NCI-H146 treated with DMSO at 0.1 percent for 48 hours (cell line): ENCODE measurements around the gene HCN4.
"Not testable (repeated sequence)": the region's sequence is repeated elsewhere in the genome, so short reads cannot be mapped to it uniquely, and the experiment has no call there.

Experiments used
- DNase-seq: peaks from one replicate; lab custom pipeline; 2025; ENCODE audit not compliant: unreplicated experiment; lab: John Stamatoyannopoulos, UW

Gene HCN4

GRCh38 chr15:73368301-73369136 lies at the start of gene HCN4:
Gene HCN4, minus strand, starts transcription at chr15:73368958. Its CDS starts 688 bp downstream, at chr15:73368270.
- no peak for DNase-seq

- DNase-seq, result no peak
Observed at GRCh38 chr15:73414876-73415275, 46.1 kb upstream of the HCN4 start.

GRCh38 chr15:73403171-73403570 lies 34.4 kb upstream of the HCN4 start:
- DNase-seq, result no peak

- not testable (repeated sequence) for DNase-seq
Observed at GRCh38 chr15:73400222-73400621, 31.5 kb upstream of the HCN4 start.

DNA sequence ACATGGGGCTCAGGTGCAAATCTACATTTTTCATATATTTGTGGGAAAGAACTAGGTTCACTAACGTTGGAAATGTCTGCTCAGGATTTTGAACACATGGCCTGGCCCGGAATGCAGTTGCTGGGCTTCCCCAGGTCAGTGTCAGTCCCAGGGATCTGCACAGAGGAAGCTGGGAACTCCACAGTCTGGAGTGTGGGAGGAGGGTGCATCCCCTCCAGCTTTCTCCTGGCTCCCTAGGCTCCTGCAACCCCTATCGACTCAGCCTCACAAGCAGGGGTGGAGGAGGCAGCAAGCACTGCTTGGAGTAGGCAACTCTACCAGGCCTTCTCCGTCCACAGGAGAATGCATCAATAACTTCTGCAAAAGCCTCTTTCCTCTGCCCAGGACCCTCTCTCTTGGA lies 30.1 kb upstream of the HCN4 start:
- DNase-seq, result no peak

DNA sequence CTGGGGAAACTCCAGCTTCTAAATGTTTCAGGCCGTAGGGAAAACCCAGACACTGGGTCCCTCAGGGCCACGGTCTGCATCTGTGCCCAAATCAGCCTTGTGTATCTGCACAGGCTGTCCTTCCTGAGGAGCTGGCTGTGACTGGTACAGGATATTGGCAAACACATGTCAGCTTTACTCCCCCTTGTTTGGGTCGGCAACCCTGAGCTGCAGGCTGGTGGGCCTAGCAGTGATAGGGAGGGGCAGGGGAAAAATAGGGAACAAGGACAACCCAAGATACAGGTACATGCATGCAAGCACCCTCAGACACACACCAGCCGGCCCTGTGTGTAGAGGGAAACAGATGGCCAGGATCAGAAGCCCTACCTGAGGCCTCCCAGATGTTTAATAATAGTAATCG lies 28.7 kb upstream of the HCN4 start:
- no peak for DNase-seq

GRCh38 chr15:73395671-73396070 lies 26.9 kb upstream of the HCN4 start:
- no peak for DNase-seq

GRCh38 chr15:73394782-73395181 lies 26.0 kb upstream of the HCN4 start:
- DNase-seq, result no peak

DNA sequence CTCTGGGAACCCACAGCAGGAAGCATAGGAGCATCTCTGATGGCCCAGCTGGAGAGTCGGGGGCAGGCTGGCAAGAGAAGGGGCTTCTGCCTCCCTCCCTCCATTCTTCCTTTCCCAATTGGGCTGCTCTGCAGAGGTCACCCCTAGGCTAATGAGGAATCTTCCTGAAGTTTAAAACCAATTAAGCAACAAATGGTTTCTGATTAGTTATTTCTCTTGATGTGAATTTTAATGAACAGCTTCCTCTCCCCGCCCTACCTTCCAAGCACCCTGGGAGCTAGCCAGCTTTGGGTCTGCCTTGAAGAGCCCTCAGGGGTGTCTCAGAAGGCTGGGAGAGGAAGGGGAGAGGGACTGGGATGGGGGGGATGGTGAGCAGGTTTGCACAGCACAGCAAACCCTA lies 24.6 kb upstream of the HCN4 start:
- no peak for DNase-seq

GRCh38 chr15:73392025-73392424 lies 23.3 kb upstream of the HCN4 start:
- no peak for DNase-seq

DNA sequence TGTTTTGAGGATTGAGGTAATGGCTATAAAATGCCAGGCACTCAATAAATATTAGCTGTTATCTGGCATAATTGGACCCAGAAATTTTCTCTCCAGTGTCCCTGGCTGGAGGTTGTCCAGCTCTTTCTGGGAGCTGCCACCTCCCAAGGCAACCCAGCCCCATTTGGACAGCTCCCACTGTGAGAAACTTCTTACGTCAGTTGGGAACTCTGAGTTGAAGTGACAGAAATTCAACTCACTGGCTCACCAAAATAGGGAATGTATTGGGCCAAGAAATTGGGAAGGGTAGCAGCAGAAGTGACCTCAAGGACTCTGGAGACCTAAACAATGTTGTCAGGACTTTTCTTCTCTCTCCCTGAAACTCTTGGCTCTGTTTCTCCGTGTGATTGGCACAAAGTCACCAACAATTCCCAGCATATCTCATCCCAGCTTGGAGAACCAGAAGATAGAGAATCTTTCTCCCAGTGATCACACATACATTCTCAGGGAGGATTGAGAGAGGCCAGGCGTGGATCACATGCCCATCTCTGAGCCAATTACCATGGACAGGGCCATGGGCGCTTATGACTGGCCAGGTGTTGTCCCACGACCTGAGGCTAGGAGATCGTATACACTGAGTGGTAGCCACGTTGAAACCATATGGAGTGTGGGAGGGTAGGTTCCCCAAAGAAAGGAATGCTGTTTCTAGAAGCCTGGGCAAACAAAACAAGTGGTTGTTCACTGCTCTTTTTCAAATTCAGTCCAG lies 22.5 kb upstream of the HCN4 start:
- DNase-seq, result no peak

DNA sequence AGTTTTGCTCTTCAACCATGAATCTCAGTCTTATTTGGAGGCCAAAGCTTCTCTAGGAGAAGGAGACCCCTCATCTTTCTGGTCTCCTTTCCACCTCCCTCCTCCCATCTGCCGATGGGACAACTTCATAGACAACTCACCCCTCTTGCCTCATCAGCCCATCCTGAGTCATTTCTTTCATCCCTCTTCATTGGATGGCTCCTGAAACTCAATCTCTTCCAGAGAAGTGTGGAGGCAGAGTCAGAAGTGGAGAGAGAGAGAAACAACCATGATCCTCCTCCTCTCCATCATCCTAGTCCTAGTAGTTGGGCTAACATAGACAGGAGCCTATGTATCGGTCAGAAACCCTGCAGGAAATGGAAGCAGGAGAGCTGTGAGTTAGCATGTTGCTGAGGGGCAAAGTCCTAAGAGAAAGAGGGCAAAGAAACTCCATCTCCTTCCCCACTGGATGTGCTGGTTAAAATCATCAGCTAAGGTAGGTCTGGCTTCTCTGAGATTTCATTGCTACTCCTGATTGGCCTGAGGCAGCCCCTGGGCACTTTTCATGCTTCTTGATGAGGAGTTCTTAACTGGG lies 21.3 kb upstream of the HCN4 start:
- DNase-seq, result no peak

GRCh38 chr15:73389539-73389938 lies 20.8 kb upstream of the HCN4 start:
- no peak for DNase-seq

DNA sequence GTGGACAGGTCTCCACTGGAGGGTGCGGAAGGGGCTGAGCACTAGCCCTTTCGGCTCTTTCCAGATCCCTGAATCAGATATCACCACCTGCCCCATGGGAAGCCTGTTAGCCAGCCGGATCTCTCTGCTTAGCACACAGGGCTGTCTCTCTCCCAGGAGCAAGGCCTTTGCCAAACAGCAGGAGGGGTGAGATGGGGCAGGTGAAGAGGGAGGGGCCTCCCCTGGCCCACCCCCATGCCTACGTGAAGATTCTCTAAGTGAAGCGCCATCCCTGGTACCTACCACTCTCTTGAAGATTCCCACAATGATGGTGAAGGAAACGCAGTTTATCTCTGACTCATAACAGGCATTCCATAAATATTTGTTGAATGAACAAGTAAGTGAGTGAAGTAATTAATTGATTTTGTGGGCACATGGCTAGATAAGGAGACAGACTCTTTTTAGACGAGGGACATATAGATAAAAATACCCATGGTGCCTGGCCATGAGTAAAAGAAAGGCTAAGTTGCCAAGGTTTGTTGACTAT lies 19.6 kb upstream of the HCN4 start:
- no peak for DNase-seq

DNA sequence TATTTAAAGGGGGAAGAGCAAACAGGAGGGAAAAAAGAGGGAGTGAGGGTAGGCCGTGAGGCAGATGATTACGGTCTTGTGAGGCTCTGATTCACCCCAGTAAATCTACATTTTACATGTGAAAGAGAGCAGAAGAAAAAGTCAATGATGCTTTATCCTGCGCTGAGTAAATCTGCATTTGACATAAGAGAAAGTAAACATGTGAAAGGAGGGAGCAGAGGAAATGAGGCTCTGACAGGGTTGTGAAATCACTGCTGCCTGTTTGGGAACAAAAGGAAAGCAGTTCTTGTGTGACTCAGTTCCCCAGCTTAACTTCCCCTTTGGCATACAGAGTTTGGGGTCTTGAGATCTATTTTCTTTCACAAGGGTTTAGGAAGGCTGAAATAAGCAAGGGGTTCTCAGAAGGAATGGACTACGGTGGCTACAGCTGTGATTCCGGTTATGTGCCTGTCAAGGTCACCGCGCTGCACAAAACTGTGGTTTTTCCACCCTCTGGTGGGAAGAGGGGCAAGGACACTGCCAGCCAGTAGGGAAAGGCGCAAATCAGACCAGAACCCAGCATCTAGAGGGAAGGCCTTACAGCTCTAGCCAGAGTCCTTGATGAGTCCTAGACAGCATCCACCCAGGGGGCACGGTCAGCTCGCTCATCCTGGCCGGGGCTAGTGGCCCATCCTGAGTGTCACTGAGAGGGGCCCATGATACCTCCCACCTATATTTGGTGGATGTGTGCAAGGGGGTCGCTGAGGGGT lies 18.9 kb upstream of the HCN4 start:
- DNase-seq, result no peak

- DNase-seq, result no peak
Observed at GRCh38 chr15:73386886-73387506, 18.2 kb upstream of the HCN4 start.

GRCh38 chr15:73386238-73386637 lies 17.5 kb upstream of the HCN4 start:
- no peak for DNase-seq

- no peak for DNase-seq
Observed at GRCh38 chr15:73385205-73385604, 16.4 kb upstream of the HCN4 start.

GRCh38 chr15:73383310-73384189 lies 14.8 kb upstream of the HCN4 start:
- no peak for DNase-seq

DNA sequence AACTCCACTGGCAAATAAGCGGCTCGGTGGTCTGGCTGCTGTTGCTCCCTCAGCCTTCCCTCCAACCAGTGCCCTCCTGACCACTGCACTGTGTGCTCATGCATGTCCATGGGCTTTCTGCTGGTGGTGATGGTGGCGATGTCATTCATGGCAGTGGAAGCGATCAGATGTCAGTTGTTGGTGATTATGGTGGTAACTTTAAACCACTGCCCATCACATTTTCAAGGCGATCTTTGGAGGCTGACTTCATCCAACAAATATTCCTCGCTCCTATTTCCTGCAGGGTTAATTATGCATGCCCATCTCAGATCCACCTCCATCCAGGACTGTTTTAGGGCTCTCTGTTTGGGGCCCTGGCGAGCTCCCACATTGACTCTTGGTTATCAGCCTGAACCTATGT lies 13.4 kb upstream of the HCN4 start:
- DNase-seq, result no peak
